ENCODE results near the gene KCNIP4.

Gene KCNIP4

GRCh38 chr4:21896767-21897166 is 51.8 kb downstream of the KCNIP4 start:
- ChIA-PET CTCF (interaction anchor here (0.6 kb wide), 1 partner anchor 102 kb away, joined by 3 read pairs; no protein-coding TSS in a partner anchor), POLR2A (no interaction called here)
- DNase-seq (ENCODE audit: extremely low spot score): no peak
- TF ChIP-seq BHLHE40 (IDR thresholded peaks at IDR 0.05; ENCODE audit: borderline replicate concordance) (no peak), PKNOX1 (IDR thresholded peaks at IDR 0.05) (no peak), NFRKB (IDR thresholded peaks at IDR 0.05) (no peak), TARDBP (IDR thresholded peaks at IDR 0.05) (no peak), LEF1 (IDR thresholded peaks at IDR 0.05; ENCODE audit: borderline replicate concordance) (no peak), L3MBTL2 (conservative IDR thresholded peaks at IDR 0.05) (no peak), CTBP1 (IDR thresholded peaks at IDR 0.05; ENCODE audit: borderline replicate concordance) (no peak), ARNT (IDR thresholded peaks at IDR 0.05) (no peak), FOXA1 (IDR thresholded peaks at IDR 0.05) (no peak), ELF4 (IDR thresholded peaks at IDR 0.05) (no peak), SP1 (IDR thresholded peaks at IDR 0.05) (no peak), ZNF384 (IDR thresholded peaks at IDR 0.05) (no peak), FOXM1 (IDR thresholded peaks at IDR 0.05; ENCODE audit: borderline replicate concordance) (no peak), HDGF (IDR thresholded peaks at IDR 0.05; ENCODE audit: borderline replicate concordance) (no peak), FOXK2 (IDR thresholded peaks at IDR 0.05) (no peak), SUZ12 (IDR thresholded peaks at IDR 0.05) (no peak)

- DNase-seq (ENCODE audit: extremely low spot score): no peak
- CTCF ChIA-PET: no interaction called here
- POLR2A ChIA-PET: no interaction called here
- TF ChIP-seq ARNT (IDR thresholded peaks at IDR 0.05): no peak
- TF ChIP-seq PKNOX1 (IDR thresholded peaks at IDR 0.05): no peak
- no peak for TF ChIP-seq FOXK2 (IDR thresholded peaks at IDR 0.05)
- TF ChIP-seq FOXM1 (IDR thresholded peaks at IDR 0.05; ENCODE audit: borderline replicate concordance): no peak
- TF ChIP-seq FOXA1 (IDR thresholded peaks at IDR 0.05): no peak
- TF ChIP-seq CTBP1 (IDR thresholded peaks at IDR 0.05; ENCODE audit: borderline replicate concordance): no peak
- TF ChIP-seq SP1 (IDR thresholded peaks at IDR 0.05): no peak
- TF ChIP-seq NFRKB (IDR thresholded peaks at IDR 0.05): no peak
- no peak for TF ChIP-seq BHLHE40 (IDR thresholded peaks at IDR 0.05; ENCODE audit: borderline replicate concordance)
- TF ChIP-seq ZNF384 (IDR thresholded peaks at IDR 0.05): no peak
- no peak for TF ChIP-seq LEF1 (IDR thresholded peaks at IDR 0.05; ENCODE audit: borderline replicate concordance)
- no peak for TF ChIP-seq L3MBTL2 (conservative IDR thresholded peaks at IDR 0.05)
- no peak for TF ChIP-seq SUZ12 (IDR thresholded peaks at IDR 0.05)
- TF ChIP-seq ELF4 (IDR thresholded peaks at IDR 0.05): no peak
- TF ChIP-seq HDGF (IDR thresholded peaks at IDR 0.05; ENCODE audit: borderline replicate concordance): no peak
- no peak for TF ChIP-seq TARDBP (IDR thresholded peaks at IDR 0.05)
These were observed 55.4 kb downstream of the KCNIP4 start for GRCh38 chr4:21893136-21893535.

- ChIA-PET CTCF (no interaction called here), POLR2A (no interaction called here)
- no peak for TF ChIP-seq SP1 (IDR thresholded peaks at IDR 0.05)
- no peak for TF ChIP-seq TARDBP (IDR thresholded peaks at IDR 0.05)
- no peak for TF ChIP-seq PKNOX1 (IDR thresholded peaks at IDR 0.05)
- no peak for TF ChIP-seq ZNF384 (IDR thresholded peaks at IDR 0.05)
- no peak for TF ChIP-seq ARNT (IDR thresholded peaks at IDR 0.05)
- TF ChIP-seq NFRKB (IDR thresholded peaks at IDR 0.05): no peak
- TF ChIP-seq FOXA1 (IDR thresholded peaks at IDR 0.05): no peak
- no peak for TF ChIP-seq SUZ12 (IDR thresholded peaks at IDR 0.05)
- no peak for TF ChIP-seq CTBP1 (IDR thresholded peaks at IDR 0.05; ENCODE audit: borderline replicate concordance)
- TF ChIP-seq L3MBTL2 (conservative IDR thresholded peaks at IDR 0.05): no peak
- TF ChIP-seq FOXK2 (IDR thresholded peaks at IDR 0.05): no peak
- TF ChIP-seq ELF4 (IDR thresholded peaks at IDR 0.05): no peak
- no peak for TF ChIP-seq BHLHE40 (IDR thresholded peaks at IDR 0.05; ENCODE audit: borderline replicate concordance)
- no peak for TF ChIP-seq HDGF (IDR thresholded peaks at IDR 0.05; ENCODE audit: borderline replicate concordance)
- TF ChIP-seq LEF1 (IDR thresholded peaks at IDR 0.05; ENCODE audit: borderline replicate concordance): no peak
- no peak for TF ChIP-seq FOXM1 (IDR thresholded peaks at IDR 0.05; ENCODE audit: borderline replicate concordance)
- DNase-seq (ENCODE audit: extremely low spot score): no peak
These were observed 58.3 kb downstream of the KCNIP4 start for GRCh38 chr4:21890231-21890630.

GRCh38 chr4:21888195-21888976 is 60.2 kb downstream of the KCNIP4 start:
- TF ChIP-seq SUZ12 (IDR thresholded peaks at IDR 0.05) (no peak), FOXK2 (IDR thresholded peaks at IDR 0.05) (no peak), BHLHE40 (IDR thresholded peaks at IDR 0.05; ENCODE audit: borderline replicate concordance) (no peak), ARNT (IDR thresholded peaks at IDR 0.05) (no peak), LEF1 (IDR thresholded peaks at IDR 0.05; ENCODE audit: borderline replicate concordance) (no peak), ELF4 (IDR thresholded peaks at IDR 0.05) (no peak), SP1 (IDR thresholded peaks at IDR 0.05) (no peak)
- ChIA-PET POLR2A (no interaction called here), CTCF (no interaction called here)
- no peak for DNase-seq (ENCODE audit: extremely low spot score)

GRCh38 chr4:21887481-21887880 is 61.1 kb downstream of the KCNIP4 start:
- ChIA-PET CTCF (no interaction called here), POLR2A (no interaction called here)
- DNase-seq (ENCODE audit: extremely low spot score): no peak
- TF ChIP-seq PKNOX1 (IDR thresholded peaks at IDR 0.05): no peak
- no peak for TF ChIP-seq ARNT (IDR thresholded peaks at IDR 0.05)
- TF ChIP-seq FOXK2 (IDR thresholded peaks at IDR 0.05): no peak
- no peak for TF ChIP-seq SUZ12 (IDR thresholded peaks at IDR 0.05)
- TF ChIP-seq FOXA1 (IDR thresholded peaks at IDR 0.05): no peak
- TF ChIP-seq ELF4 (IDR thresholded peaks at IDR 0.05): no peak
- no peak for TF ChIP-seq HDGF (IDR thresholded peaks at IDR 0.05; ENCODE audit: borderline replicate concordance)
- no peak for TF ChIP-seq FOXM1 (IDR thresholded peaks at IDR 0.05; ENCODE audit: borderline replicate concordance)
- no peak for TF ChIP-seq CTBP1 (IDR thresholded peaks at IDR 0.05; ENCODE audit: borderline replicate concordance)
- TF ChIP-seq TARDBP (IDR thresholded peaks at IDR 0.05): no peak
- no peak for TF ChIP-seq L3MBTL2 (conservative IDR thresholded peaks at IDR 0.05)

All from HEK293T (cell line).